Dendritic cell treated with granulocyte-macrophage colony-stimulating factor and Interleukin-4, amounts not matched to agents 40 ng/mL and 50 ng/mL, for 4 days (primary cell): ENCODE measurements around the gene PAXX.

Source experiments
- H3K27ac Mint-ChIP-seq: one replicate; pipeline ENCODE4 v1.8.0; 2022; ENCODE audit warnings: mild to moderate bottlenecking, mixed read lengths
- H3K27me3 Mint-ChIP-seq: one replicate; pipeline ENCODE4 v1.8.0; 2022; ENCODE audit warnings: mild to moderate bottlenecking, mixed read lengths
- H3K36me3 Mint-ChIP-seq: one replicate; pipeline ENCODE4 v1.8.0; 2022; ENCODE audit warnings: low read depth, mixed read lengths
- H3K4me1 Mint-ChIP-seq: one replicate; pipeline ENCODE4 v1.8.0; 2022; ENCODE audit warnings: low read depth, mixed read lengths
- H3K4me3 Mint-ChIP-seq: one replicate; pipeline ENCODE4 v1.8.0; 2022; ENCODE audit warnings: mild to moderate bottlenecking, moderate library complexity, mixed read lengths
- H3K9me3 Mint-ChIP-seq: one replicate; pipeline ENCODE4 v1.8.0; 2022; ENCODE audit warnings: mixed read lengths
- intact Hi-C: fragments of 100-400 bp; cut with micrococcal nuclease; formaldehyde crosslinking; loops from one replicate; pipeline ENCODE4 v1.15.0; 2022

The PAXX gene

GRCh38 chr9:136990242-136990911, 1.8 kb upstream of the PAXX start:
- intact Hi-C loops, result loop anchor here (10.0 kb wide), 1 partner anchor 46 kb away; the partner anchor contains the start of genes C8G and FBXW5
- Mint-ChIP-seq H3K36me3 (peaks cover 22% of the 10 kb centered on the region), H3K4me3 (no peak overlapping the region)

DNA sequence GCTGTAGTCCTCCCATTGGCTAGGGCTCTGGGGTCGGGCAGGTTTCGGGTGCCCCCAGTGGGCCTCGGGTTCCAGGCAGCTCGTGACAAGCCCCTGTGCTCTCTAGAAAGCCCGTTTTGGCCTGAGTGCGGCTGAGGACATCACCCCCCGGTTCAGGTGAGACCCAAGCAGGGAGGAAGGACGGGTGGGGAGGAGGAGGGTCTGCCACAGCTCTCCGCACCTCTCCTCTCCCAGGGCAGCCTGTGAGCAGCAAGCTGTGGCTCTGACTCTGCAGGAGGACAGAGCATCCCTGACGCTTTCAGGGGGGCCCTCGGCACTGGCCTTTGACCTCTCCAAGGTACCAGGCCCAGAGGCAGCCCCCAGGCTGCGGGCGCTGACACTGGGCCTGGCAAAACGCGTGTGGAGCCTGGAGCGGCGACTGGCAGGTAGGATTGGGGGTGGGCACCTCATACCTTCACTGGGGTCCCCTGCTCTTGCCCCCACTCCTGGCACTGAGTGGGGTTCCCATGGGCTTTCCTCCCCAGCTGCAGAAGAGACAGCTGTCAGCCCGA, 672 bp downstream of the PAXX start:
- peaks cover 58% of the 10 kb centered on the region for H3K27me3 Mint-ChIP-seq
- peak overlapping the region; percentile 90 for H3K4me3 Mint-ChIP-seq
- peak overlapping the region; percentile 88 for H3K27ac Mint-ChIP-seq
- intact Hi-C loops, result loop anchor here (1.0 to 10.0 kb wide), 2 partner anchors 15 to 48 kb away; partner anchors contain the start of genes C8G and FBXW5
- peaks cover 22% of the 10 kb centered on the region for H3K36me3 Mint-ChIP-seq
- peaks cover 57% of the 10 kb centered on the region for H3K4me1 Mint-ChIP-seq
- no peaks in the 10 kb centered on the region for H3K9me3 Mint-ChIP-seq

More at GRCh38 chr9:136990242-136990911, 1.8 kb upstream of the PAXX start:
- Mint-ChIP-seq H3K9me3 (no peaks in the 10 kb centered on the region), H3K27me3 (peaks cover 57% of the 10 kb centered on the region), H3K4me1 (peaks cover 35% of the 10 kb centered on the region), H3K27ac (peak overlapping the region; percentile 88)

GRCh38 chr9:136994180-136994887, 2.1 kb downstream of the PAXX start:
- H3K9me3 Mint-ChIP-seq, result no peaks in the 10 kb centered on the region
- peaks cover 69% of the 10 kb centered on the region for H3K4me1 Mint-ChIP-seq
- intact Hi-C loops, result loop anchor here (10.0 kb wide), 1 partner anchor 50 kb away; the partner anchor contains the start of genes C8G and FBXW5
- H3K27ac Mint-ChIP-seq, result peak overlapping the region; percentile 88
- H3K36me3 Mint-ChIP-seq, result peaks cover 22% of the 10 kb centered on the region
- H3K27me3 Mint-ChIP-seq, result peaks cover 54% of the 10 kb centered on the region
- H3K4me3 Mint-ChIP-seq, result no peak overlapping the region

DNA sequence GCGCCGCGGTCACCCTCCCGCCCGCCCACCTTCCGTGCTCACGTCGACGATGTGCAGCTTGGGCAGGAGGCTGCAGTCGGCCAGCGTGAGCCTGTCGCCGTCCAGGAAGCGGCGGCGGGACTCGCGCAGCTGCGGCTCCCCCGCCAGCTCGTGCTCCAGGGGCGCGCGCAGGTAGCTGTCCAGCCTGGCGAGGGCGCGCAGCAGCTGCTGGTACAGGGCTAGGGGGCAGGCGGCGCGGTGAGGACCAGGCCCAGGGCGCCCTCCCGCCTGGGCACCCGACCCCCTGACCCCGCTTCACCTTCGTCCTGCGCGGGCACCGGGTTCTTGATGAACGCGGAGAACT, 2.6 kb downstream of the PAXX start:
- H3K36me3 Mint-ChIP-seq, result peaks cover 22% of the 10 kb centered on the region
- H3K27ac Mint-ChIP-seq, result no peak overlapping the region
- intact Hi-C loops, result loop anchor here (10.0 kb wide), 1 partner anchor 50 kb away; the partner anchor contains the start of genes C8G and FBXW5
- H3K27me3 Mint-ChIP-seq, result peaks cover 51% of the 10 kb centered on the region
- no peaks in the 10 kb centered on the region for H3K9me3 Mint-ChIP-seq
- peaks cover 74% of the 10 kb centered on the region for H3K4me1 Mint-ChIP-seq
- H3K4me3 Mint-ChIP-seq, result no peak overlapping the region

- Mint-ChIP-seq H3K4me1 (peaks cover 79% of the 10 kb centered on the region), H3K4me3 (no peak overlapping the region), H3K36me3 (peaks cover 22% of the 10 kb centered on the region), H3K9me3 (no peaks in the 10 kb centered on the region), H3K27ac (no peak overlapping the region), H3K27me3 (peaks cover 47% of the 10 kb centered on the region)
- intact Hi-C loops, result loop anchor here (10.0 kb wide), 1 partner anchor 51 kb away; the partner anchor contains the start of genes C8G and FBXW5
Observed at GRCh38 chr9:136995362-136995761, 3.1 kb downstream of the PAXX start.

DNA sequence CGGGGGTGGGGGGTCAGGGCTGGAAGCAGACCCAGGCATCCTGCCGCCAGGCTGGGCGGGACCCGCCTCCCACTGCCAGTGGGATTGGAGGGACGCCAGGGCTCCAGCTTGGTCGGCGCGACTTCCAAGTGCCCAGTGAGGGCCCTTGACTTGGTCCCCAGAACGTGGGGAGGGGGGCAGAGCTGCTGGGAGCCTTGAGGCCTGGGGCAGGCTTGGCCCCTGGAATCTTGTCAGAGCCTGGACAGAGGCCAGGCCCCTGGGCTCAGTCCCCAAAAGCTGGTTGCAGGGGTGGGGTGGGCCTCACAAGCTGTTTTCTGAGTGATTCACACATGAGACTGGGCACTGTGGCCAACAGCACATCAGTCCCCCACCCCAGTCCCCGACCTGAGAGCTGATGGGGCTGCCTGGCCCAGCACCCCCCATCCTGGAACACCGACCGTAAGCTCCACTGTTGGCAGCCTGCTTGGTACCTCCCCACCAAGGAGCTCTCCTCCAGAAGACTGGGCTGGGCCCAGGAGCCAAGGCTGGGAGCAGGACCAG, 3.6 kb downstream of the PAXX start:
- H3K27ac Mint-ChIP-seq, result peak overlapping the region; percentile 65
- peaks cover 22% of the 10 kb centered on the region for H3K36me3 Mint-ChIP-seq
- intact Hi-C loops, result loop anchor here (10.0 kb wide), 1 partner anchor 51 kb away; the partner anchor contains the start of genes C8G and FBXW5
- H3K4me3 Mint-ChIP-seq, result no peak overlapping the region
- peaks cover 79% of the 10 kb centered on the region for H3K4me1 Mint-ChIP-seq
- no peaks in the 10 kb centered on the region for H3K9me3 Mint-ChIP-seq
- peaks cover 47% of the 10 kb centered on the region for H3K27me3 Mint-ChIP-seq

- Mint-ChIP-seq H3K4me1 (peaks cover 76% of the 10 kb centered on the region), H3K27me3 (peaks cover 47% of the 10 kb centered on the region), H3K27ac (peak within 1 kb of the TSS; percentile 65), H3K36me3 (peaks cover 22% of the 10 kb centered on the region), H3K9me3 (no peaks in the 10 kb centered on the region), H3K4me3 (peak within 1 kb of the TSS; percentile 69)
- intact Hi-C loops, result loop anchor here (10.0 kb wide), 1 partner anchor 52 kb away; the partner anchor contains the start of genes C8G and FBXW5
Observed at GRCh38 chr9:136996361-136997292, 4.4 kb downstream of the PAXX start, which contains the start of gene CLIC3. TSS of gene CLIC3 (minus strand) at chr9:136996568. CDS start at chr9:136996543, 25 bp downstream.

GRCh38 chr9:136997371-136997770, 5.1 kb downstream of the PAXX start:
- H3K27me3 Mint-ChIP-seq, result peaks cover 47% of the 10 kb centered on the region
- intact Hi-C loops, result loop anchor here (10.0 kb wide), 1 partner anchor 53 kb away; the partner anchor contains the start of genes C8G and FBXW5
- H3K36me3 Mint-ChIP-seq, result peaks cover 19% of the 10 kb centered on the region
- no peak overlapping the region for H3K4me3 Mint-ChIP-seq
- H3K27ac Mint-ChIP-seq, result no peak overlapping the region
- H3K4me1 Mint-ChIP-seq, result peaks cover 78% of the 10 kb centered on the region
- no peaks in the 10 kb centered on the region for H3K9me3 Mint-ChIP-seq

- Mint-ChIP-seq H3K4me1 (peaks cover 74% of the 10 kb centered on the region), H3K9me3 (no peaks in the 10 kb centered on the region), H3K27me3 (peaks cover 47% of the 10 kb centered on the region), H3K4me3 (no peak overlapping the region), H3K36me3 (peaks cover 15% of the 10 kb centered on the region), H3K27ac (no peak overlapping the region)
- intact Hi-C loops, result loop anchor here (10.0 kb wide), 1 partner anchor 53 kb away; the partner anchor contains the start of genes C8G and FBXW5
Observed at GRCh38 chr9:136997830-136998234, 5.6 kb downstream of the PAXX start.

- Mint-ChIP-seq H3K36me3 (no peaks in the 10 kb centered on the region), H3K4me3 (no peak overlapping the region)
Observed at GRCh38 chr9:137000177-137000930, 8.1 kb downstream of the PAXX start.

DNA sequence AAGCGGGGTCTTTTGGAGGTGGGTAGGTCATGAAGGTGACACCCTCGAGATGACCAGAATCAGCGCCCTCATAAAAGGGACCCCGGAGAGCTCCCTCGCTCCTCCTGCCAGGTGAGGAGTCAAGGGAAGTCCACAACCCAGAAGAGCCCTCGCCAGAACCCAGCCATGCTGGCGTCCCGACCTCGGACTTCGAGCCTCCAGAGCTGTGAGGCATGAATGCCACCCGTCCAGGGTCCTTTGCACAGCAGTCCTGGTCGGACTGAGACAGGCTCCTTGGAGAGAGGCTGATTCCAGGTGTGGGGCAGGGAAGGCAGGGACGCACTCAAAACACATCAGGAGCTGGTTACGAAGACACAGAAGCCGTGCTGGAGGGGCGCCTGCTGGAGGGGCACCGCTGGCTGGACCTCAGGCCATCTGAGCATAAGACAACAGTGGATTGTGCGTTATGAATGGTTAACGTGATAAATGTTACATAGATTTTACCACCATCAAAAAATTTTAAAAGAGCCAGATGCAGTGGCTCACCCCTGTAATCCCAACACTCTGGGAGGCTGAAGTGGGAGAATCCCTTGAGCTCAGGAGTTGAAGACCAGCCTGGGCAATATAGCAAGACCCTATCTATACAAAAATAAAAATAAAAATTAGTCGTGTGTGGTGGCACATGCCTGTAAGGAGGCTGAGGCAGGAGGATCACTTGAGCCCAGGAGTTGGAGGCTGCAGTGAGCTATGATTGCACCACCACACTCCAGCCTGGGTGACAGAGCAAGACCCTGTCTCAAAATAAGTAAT, 9.8 kb downstream of the PAXX start:
- Mint-ChIP-seq H3K27ac (no peak overlapping the region), H3K27me3 (peaks cover 21% of the 10 kb centered on the region), H3K4me1 (peaks cover 53% of the 10 kb centered on the region)

More at GRCh38 chr9:137000177-137000930, 8.1 kb downstream of the PAXX start:
- peaks cover 27% of the 10 kb centered on the region for H3K27me3 Mint-ChIP-seq
- H3K9me3 Mint-ChIP-seq, result peaks cover 8% of the 10 kb centered on the region
- H3K4me1 Mint-ChIP-seq, result peaks cover 57% of the 10 kb centered on the region
- H3K27ac Mint-ChIP-seq, result peak overlapping the region; percentile 75
- intact Hi-C loops, result no loop called here

GRCh38 chr9:137002646-137003041, 10.4 kb downstream of the PAXX start:
- no peak overlapping the region for H3K27ac Mint-ChIP-seq
- H3K27me3 Mint-ChIP-seq, result peaks cover 16% of the 10 kb centered on the region
- no peaks in the 10 kb centered on the region for H3K36me3 Mint-ChIP-seq
- intact Hi-C loops, result no loop called here
- H3K9me3 Mint-ChIP-seq, result peaks cover 8% of the 10 kb centered on the region
- no peak overlapping the region for H3K4me3 Mint-ChIP-seq
- peaks cover 47% of the 10 kb centered on the region for H3K4me1 Mint-ChIP-seq

More for the DNA sequence above, 9.8 kb downstream of the PAXX start:
- H3K9me3 Mint-ChIP-seq, result peaks cover 8% of the 10 kb centered on the region
- intact Hi-C loops, result no loop called here
- no peaks in the 10 kb centered on the region for H3K36me3 Mint-ChIP-seq
- H3K4me3 Mint-ChIP-seq, result no peak overlapping the region
